ENCODE measurements around the gene BANF2. TPM values are rescaled to one million over a fixed set of nuclear protein-coding genes. Genes with fewer than 3 reads are reported as not detected.

Gene BANF2
- total and polyA plus RNA-seq, 2 of the 8 experiments (the other 6 are each of a cell fraction or from before 2014, with no cell fraction given) = not detected

GRCh38 chr20:17683218-17684076 lies 16.3 kb upstream of the BANF2 start (continued):
- TF ChIP-seq CHD7 (IDR thresholded peaks at IDR 0.05; ENCODE audit: insufficient replicate concordance, low read length) = no peak
- TF ChIP-seq CTCF (IDR thresholded peaks at IDR 0.05; ENCODE audit: control extremely low read depth in 1 of 3, insufficient read depth in 1 of 3, low read depth in 1 of 3, low read length in 3 of 3) = no peak
- no peak for TF ChIP-seq EZH2 (IDR thresholded peaks at IDR 0.05; ENCODE audit: low read depth, low read length, severe bottlenecking)
- no peak for TF ChIP-seq PHF8 (conservative IDR thresholded peaks at IDR 0.05; ENCODE audit: low read depth, low read length)
- no peak for TF ChIP-seq BACH1 (IDR thresholded peaks at IDR 0.05; ENCODE audit: low read length)
- TF ChIP-seq FOSL1 (IDR thresholded peaks at IDR 0.05; ENCODE audit: insufficient read depth, low read depth, low read length) = no peak
- no peak for TF ChIP-seq GTF2F1 (IDR thresholded peaks at IDR 0.05; ENCODE audit: borderline replicate concordance, low read depth, low read length)
